ENCODE results near the gene SLC39A3.
A peak's percentile ranks its signal among the peaks of the same experiment; 100 is the strongest.

The SLC39A3 gene

GRCh38 chr19:2703077-2703437, 36.8 kb downstream of the SLC39A3 start:
- DNase-seq (ENCODE audit: low read depth in 2 of 2): no peak

- DNase-seq (ENCODE audit: low read depth in 2 of 2): peak; percentile 86 to 89
These were observed 37.4 kb downstream of the SLC39A3 start, which contains the start of gene GNG7 for GRCh38 chr19:2702170-2703076. TSS of gene GNG7 (minus strand) at chr19:2702694. CDS start at chr19:2520688, 182,006 bp downstream.

GRCh38 chr19:2701361-2702169, 38.3 kb downstream of the SLC39A3 start:
- no peak for DNase-seq (ENCODE audit: low read depth in 2 of 2)

GRCh38 chr19:2700660-2701360, 39.0 kb downstream of the SLC39A3 start:
- DNase-seq (ENCODE audit: low read depth in 2 of 2): no peak

- DNase-seq (ENCODE audit: low read depth in 2 of 2): no peak
These were observed 40.2 kb downstream of the SLC39A3 start for GRCh38 chr19:2699413-2700140.

- no peak for DNase-seq (ENCODE audit: low read depth in 2 of 2)
These were observed 45.6 kb downstream of the SLC39A3 start for GRCh38 chr19:2694196-2694595.

GRCh38 chr19:2693492-2694160, 46.2 kb downstream of the SLC39A3 start:
- DNase-seq (ENCODE audit: low read depth in 2 of 2): no peak

GRCh38 chr19:2691951-2692350, 47.9 kb downstream of the SLC39A3 start:
- DNase-seq (ENCODE audit: low read depth in 2 of 2): no peak

- no peak for DNase-seq (ENCODE audit: low read depth in 2 of 2)
These were observed 49.0 kb downstream of the SLC39A3 start for GRCh38 chr19:2690856-2691255.

GRCh38 chr19:2686360-2686759, 53.5 kb downstream of the SLC39A3 start:
- DNase-seq (ENCODE audit: low read depth in 2 of 2): no peak

GRCh38 chr19:2685204-2685704, 54.6 kb downstream of the SLC39A3 start:
- no peak for DNase-seq (ENCODE audit: low read depth in 2 of 2)

- no peak for DNase-seq (ENCODE audit: low read depth in 2 of 2)
These were observed 56.3 kb downstream of the SLC39A3 start for GRCh38 chr19:2683430-2684003.

All from activated CD8-positive, alpha-beta memory T cell treated with anti-CD3 and anti-CD28 coated beads for 4 hours (primary cell).